ENCODE results near the gene IGSF3. TPM values are rescaled to one million over a fixed set of nuclear protein-coding genes. Genes with fewer than 3 reads are reported as not detected.

IGSF3 gene
- total RNA-seq, 1 experiment from 2014 or later, result 32.4 TPM

- POLR2A ChIA-PET, result no interaction called here
- no peak for TF ChIP-seq JAZF1 (CRISPR knock-in tag; IDR thresholded peaks at IDR 0.05)
- TF ChIP-seq SMAD4 (CRISPR knock-in tag; IDR thresholded peaks at IDR 0.05), result no peak
- TF ChIP-seq NFE2L1 (CRISPR knock-in tag; IDR thresholded peaks at IDR 0.05), result no peak
- TF ChIP-seq KAT7 (CRISPR knock-in tag; IDR thresholded peaks at IDR 0.05; ENCODE audit: borderline replicate concordance), result no peak
- TF ChIP-seq CBFB (CRISPR knock-in tag; IDR thresholded peaks at IDR 0.05; ENCODE audit: low read depth), result no peak
- TF ChIP-seq, protein P1, sequence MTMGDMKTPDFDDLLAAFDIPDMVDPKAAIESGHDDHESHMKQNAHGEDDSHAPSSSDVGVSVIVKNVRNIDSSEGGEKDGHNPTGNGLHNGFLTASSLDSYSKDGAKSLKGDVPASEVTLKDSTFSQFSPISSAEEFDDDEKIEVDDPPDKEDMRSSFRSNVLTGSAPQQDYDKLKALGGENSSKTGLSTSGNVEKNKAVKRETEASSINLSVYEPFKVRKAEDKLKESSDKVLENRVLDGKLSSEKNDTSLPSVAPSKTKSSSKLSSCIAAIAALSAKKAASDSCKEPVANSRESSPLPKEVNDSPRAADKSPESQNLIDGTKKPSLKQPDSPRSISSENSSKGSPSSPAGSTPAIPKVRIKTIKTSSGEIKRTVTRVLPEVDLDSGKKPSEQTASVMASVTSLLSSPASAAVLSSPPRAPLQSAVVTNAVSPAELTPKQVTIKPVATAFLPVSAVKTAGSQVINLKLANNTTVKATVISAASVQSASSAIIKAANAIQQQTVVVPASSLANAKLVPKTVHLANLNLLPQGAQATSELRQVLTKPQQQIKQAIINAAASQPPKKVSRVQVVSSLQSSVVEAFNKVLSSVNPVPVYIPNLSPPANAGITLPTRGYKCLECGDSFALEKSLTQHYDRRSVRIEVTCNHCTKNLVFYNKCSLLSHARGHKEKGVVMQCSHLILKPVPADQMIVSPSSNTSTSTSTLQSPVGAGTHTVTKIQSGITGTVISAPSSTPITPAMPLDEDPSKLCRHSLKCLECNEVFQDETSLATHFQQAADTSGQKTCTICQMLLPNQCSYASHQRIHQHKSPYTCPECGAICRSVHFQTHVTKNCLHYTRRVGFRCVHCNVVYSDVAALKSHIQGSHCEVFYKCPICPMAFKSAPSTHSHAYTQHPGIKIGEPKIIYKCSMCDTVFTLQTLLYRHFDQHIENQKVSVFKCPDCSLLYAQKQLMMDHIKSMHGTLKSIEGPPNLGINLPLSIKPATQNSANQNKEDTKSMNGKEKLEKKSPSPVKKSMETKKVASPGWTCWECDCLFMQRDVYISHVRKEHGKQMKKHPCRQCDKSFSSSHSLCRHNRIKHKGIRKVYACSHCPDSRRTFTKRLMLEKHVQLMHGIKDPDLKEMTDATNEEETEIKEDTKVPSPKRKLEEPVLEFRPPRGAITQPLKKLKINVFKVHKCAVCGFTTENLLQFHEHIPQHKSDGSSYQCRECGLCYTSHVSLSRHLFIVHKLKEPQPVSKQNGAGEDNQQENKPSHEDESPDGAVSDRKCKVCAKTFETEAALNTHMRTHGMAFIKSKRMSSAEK (CRISPR knock-in tag; IDR thresholded peaks at IDR 0.05; ENCODE audit: borderline replicate concordance), result no peak
- no peak for TF ChIP-seq FOXJ3 (CRISPR knock-in tag; IDR thresholded peaks at IDR 0.05; ENCODE audit: borderline replicate concordance)
- TF ChIP-seq NR1H2 (CRISPR knock-in tag; IDR thresholded peaks at IDR 0.05), result no peak
- TF ChIP-seq HMGA2 (CRISPR knock-in tag; IDR thresholded peaks at IDR 0.05), result no peak
- no peak for TF ChIP-seq USF1 (CRISPR knock-in tag; IDR thresholded peaks at IDR 0.05)
- TF ChIP-seq ZNF232 (CRISPR knock-in tag; IDR thresholded peaks at IDR 0.05), result no peak
- TF ChIP-seq, protein P2, sequence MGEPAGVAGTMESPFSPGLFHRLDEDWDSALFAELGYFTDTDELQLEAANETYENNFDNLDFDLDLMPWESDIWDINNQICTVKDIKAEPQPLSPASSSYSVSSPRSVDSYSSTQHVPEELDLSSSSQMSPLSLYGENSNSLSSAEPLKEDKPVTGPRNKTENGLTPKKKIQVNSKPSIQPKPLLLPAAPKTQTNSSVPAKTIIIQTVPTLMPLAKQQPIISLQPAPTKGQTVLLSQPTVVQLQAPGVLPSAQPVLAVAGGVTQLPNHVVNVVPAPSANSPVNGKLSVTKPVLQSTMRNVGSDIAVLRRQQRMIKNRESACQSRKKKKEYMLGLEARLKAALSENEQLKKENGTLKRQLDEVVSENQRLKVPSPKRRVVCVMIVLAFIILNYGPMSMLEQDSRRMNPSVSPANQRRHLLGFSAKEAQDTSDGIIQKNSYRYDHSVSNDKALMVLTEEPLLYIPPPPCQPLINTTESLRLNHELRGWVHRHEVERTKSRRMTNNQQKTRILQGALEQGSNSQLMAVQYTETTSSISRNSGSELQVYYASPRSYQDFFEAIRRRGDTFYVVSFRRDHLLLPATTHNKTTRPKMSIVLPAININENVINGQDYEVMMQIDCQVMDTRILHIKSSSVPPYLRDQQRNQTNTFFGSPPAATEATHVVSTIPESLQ (CRISPR knock-in tag; IDR thresholded peaks at IDR 0.05), result no peak
- no peak for DNase-seq (ENCODE audit: low spot score)
These were observed 43.1 kb upstream of the IGSF3 start for GRCh38 chr1:116710420-116711262.

GRCh38 chr1:116709666-116710167, 42.2 kb upstream of the IGSF3 start:
- no peak for TF ChIP-seq TP53 (CRISPR knock-in tag; IDR thresholded peaks at IDR 0.05)
- TF ChIP-seq, protein P3, sequence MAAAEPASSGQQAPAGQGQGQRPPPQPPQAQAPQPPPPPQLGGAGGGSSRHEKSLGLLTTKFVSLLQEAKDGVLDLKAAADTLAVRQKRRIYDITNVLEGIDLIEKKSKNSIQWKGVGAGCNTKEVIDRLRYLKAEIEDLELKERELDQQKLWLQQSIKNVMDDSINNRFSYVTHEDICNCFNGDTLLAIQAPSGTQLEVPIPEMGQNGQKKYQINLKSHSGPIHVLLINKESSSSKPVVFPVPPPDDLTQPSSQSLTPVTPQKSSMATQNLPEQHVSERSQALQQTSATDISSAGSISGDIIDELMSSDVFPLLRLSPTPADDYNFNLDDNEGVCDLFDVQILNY (CRISPR knock-in tag; IDR thresholded peaks at IDR 0.05), result no peak
- TF ChIP-seq MXD4 (CRISPR knock-in tag; IDR thresholded peaks at IDR 0.05; ENCODE audit: borderline replicate concordance), result no peak
- no peak for TF ChIP-seq USF2 (CRISPR knock-in tag; IDR thresholded peaks at IDR 0.05)
- TF ChIP-seq USF1 (CRISPR knock-in tag; IDR thresholded peaks at IDR 0.05), result no peak
- Mint-ChIP-seq H3K4me1 (peaks cover 60% of the 10 kb centered on the region), H3K4me3 (no peak overlapping the region), H3K9me3 (peaks cover 26% of the 10 kb centered on the region), H3K36me3 (peaks cover 14% of the 10 kb centered on the region), H3K27me3 (ENCODE audit: low read depth) (no peaks in the 10 kb centered on the region), H3K27ac (no peak overlapping the region)
- no peak for ATAC-seq
- ChIA-PET POLR2A (no interaction called here), CTCF (interaction anchor here (0.9 to 1.5 kb wide), 2 partner anchors 15 to 37 kb away, joined by 3 to 8 read pairs; no protein-coding TSS in a partner anchor)
- DNase-seq (ENCODE audit: low spot score), result no peak

More at GRCh38 chr1:116710420-116711262, 43.1 kb upstream of the IGSF3 start:
- Mint-ChIP-seq H3K36me3 (peaks cover 15% of the 10 kb centered on the region), H3K4me3 (no peak overlapping the region), H3K9me3 (peaks cover 29% of the 10 kb centered on the region), H3K27me3 (ENCODE audit: low read depth) (no peaks in the 10 kb centered on the region), H3K27ac (peak overlapping the region; percentile 37; the same call in 1 of the 2 replicates), H3K4me1 (peaks cover 60% of the 10 kb centered on the region)
- ATAC-seq, result no peak
- CTCF ChIA-PET, result interaction anchor here (0.8 to 1.5 kb wide), 2 partner anchors 15 to 38 kb away, joined by 4 to 8 read pairs; no protein-coding TSS in a partner anchor

Data from WTC11 (cell line).